Effector memory CD4-positive, alpha-beta T cell (primary cell): ENCODE results near the gene OR52E4.

ENCODE experiments used
- DNase-seq, 3 donors: peaks; one replicate each; pipeline ENCODE4 v3.0.0-alpha.2; 2020
- H3K27ac ChIP-seq: 2 replicates; pipeline ENCODE4 v1.7.0; 2013; ENCODE audit warnings: mild to moderate bottlenecking, low read length, moderate library complexity; ENCODE audit not compliant: insufficient read depth, poor library complexity, severe bottlenecking
- H3K27me3 ChIP-seq: replicated peaks from 2 replicates; pipeline ENCODE4 v1.7.0; 2013; ENCODE audit warnings: mild to moderate bottlenecking, low read length; ENCODE audit not compliant: insufficient read depth, control insufficient read depth, poor library complexity, severe bottlenecking
- H3K36me3 ChIP-seq: 2 replicates; pipeline ENCODE4 v1.7.0; 2013; ENCODE audit warnings: mild to moderate bottlenecking, low read length, moderate library complexity; ENCODE audit not compliant: control insufficient read depth, insufficient read depth
- H3K4me1 ChIP-seq: 2 replicates; pipeline ENCODE4 v1.7.0; 2013; ENCODE audit warnings: low read length, mild to moderate bottlenecking; ENCODE audit not compliant: control insufficient read depth, insufficient read depth, poor library complexity, severe bottlenecking
- H3K4me3 ChIP-seq: 2 replicates; pipeline ENCODE4 v1.7.0; 2013; ENCODE audit warnings: low read length, low read depth, mild to moderate bottlenecking; ENCODE audit not compliant: insufficient read depth, poor library complexity, severe bottlenecking
- H3K9me3 ChIP-seq: 2 replicates; pipeline ENCODE4 v1.7.0; 2013; ENCODE audit warnings: mild to moderate bottlenecking, low read length, moderate library complexity; ENCODE audit not compliant: control insufficient read depth

Gene OR52E4

DNA sequence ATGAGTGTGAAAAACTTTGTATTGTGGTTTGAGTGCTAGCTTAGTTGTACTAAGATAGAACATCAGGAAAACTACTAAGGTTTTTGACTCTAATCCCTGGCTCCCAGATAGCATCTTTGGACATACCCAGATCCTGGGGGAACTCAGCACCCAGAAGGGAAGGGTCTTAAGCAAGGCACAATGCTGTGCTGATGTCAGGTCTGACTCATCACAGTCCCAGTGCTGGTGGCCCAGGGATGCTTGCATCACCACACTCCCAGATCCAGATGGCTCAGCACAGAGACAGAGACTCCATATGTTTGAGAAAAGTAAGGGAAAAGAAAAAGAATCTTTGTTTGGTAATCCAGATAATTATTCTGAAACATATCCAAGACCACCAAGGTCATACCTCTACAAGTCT lies 43.4 kb downstream of the OR52E4 start:
- no peak overlapping the region for H3K4me3 ChIP-seq
- no peaks in the 10 kb centered on the region for H3K36me3 ChIP-seq
- no peaks in the 10 kb centered on the region for H3K27me3 ChIP-seq
- H3K4me1 ChIP-seq = no peaks in the 10 kb centered on the region
- H3K9me3 ChIP-seq = no peaks in the 10 kb centered on the region
- H3K27ac ChIP-seq = no peak overlapping the region
- no peak for DNase-seq

DNA sequence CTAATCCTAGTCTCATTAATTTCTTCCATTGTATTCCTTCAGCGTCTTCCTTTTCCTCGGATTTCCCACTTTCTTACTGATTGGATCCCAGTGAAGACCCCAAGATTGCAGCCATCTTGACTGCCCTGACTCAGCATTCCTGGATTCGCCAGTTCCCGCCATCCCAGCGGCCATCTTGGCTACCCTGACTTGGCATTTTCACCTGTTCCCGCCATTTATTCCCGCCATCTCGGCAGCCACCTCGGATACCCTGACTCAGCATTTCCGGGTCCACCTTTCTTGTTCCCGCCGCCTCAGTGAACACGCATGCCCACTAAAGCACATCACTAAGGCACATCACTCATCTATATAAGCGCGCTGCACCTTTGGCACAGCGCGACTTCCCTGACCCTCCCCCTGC lies 47.8 kb downstream of the OR52E4 start:
- Histone ChIP-seq H3K9me3 (no peaks in the 10 kb centered on the region), H3K36me3 (no peaks in the 10 kb centered on the region), H3K27me3 (no peaks in the 10 kb centered on the region), H3K4me3 (no peak overlapping the region), H3K4me1 (no peaks in the 10 kb centered on the region), H3K27ac (no peak overlapping the region)
- no peak for DNase-seq

DNA sequence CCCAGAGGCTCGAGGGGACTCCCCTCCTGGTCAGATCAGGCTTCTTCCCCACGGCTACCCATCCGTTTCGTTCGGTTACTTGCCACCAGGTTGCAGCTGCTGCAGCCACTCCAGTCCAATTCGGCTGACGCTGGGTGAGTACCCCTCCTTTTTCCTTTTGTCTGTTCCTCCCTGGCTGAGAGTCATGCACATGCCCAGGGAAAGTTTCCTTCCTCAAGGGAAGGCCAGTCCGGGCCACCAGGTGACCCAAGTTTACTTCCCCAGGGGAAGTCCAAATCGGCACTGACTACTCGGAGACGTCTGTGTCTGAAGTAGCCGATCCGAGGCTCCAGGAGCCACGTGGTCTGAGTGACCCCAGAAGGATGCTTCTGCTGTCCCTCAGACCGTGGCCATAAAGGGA lies 48.4 kb downstream of the OR52E4 start:
- no peak for DNase-seq
- Histone ChIP-seq H3K9me3 (no peaks in the 10 kb centered on the region), H3K4me3 (no peak overlapping the region)

DNA sequence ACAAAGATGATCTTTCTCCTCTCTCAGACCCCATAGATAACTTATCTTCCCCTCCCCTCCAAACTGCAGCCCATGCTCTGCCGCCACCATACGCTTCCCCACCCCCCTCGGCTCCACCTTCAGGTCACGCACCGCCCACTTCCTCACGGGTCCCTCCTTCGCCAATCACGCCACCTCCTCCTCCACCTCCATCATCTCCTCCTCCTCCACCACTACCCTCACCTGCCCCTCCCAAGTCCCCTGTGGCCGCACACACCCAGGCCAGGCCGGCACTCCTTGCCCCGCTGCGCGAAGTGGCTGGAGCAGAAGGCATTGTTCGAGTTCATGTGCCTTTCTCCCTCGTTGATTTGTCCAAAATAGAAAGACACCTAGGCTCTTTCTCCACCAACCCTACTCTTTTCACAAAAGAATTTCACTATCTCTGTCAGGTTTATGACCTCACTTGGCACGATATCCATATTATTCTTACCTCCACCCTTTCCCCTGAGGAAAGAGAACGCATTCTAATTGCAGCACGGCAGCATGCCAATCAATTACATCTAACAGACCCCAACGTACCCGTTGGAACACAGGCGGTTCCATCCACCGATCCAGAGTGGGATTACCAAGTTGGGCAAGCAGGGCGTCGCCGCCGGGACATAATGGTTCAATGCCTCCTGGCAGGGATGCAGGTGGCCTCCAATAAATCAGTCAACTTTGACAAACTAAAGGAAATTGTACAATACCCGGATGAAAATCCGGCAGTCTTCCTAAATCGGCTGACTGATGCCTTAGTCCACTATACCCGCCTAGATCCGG lies 49.3 kb downstream of the OR52E4 start:
- Histone ChIP-seq H3K4me1 (no peaks in the 10 kb centered on the region), H3K4me3 (no peak overlapping the region), H3K27ac (no peak overlapping the region), H3K27me3 (no peaks in the 10 kb centered on the region), H3K36me3 (no peaks in the 10 kb centered on the region), H3K9me3 (no peaks in the 10 kb centered on the region)
- no peak for DNase-seq

More for the DNA sequence above, 48.4 kb downstream of the OR52E4 start:
- no peaks in the 10 kb centered on the region for H3K27me3 ChIP-seq
- no peaks in the 10 kb centered on the region for H3K4me1 ChIP-seq
- no peaks in the 10 kb centered on the region for H3K36me3 ChIP-seq
- no peak overlapping the region for H3K27ac ChIP-seq

DNA sequence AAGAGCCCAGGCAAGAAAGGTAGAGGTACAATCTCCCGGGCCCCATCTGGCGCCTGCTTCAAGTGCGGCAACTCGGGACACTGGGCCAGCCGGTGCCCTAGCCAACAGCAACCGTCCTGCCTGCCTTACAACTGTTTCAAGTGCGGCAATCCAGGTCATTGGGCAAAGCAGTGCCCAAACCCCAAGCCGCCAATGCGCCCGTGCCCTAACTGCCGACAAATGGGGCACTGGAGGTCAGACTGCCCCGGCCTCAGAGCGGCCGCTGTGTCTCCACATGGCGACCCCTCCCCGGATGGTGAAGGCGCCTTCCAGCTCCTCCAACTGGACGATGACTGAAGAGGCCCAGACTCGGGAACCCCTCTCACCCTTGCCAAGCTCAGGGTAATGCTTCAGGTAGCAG lies 50.2 kb downstream of the OR52E4 start:
- Histone ChIP-seq H3K27ac (no peak overlapping the region), H3K9me3 (no peaks in the 10 kb centered on the region), H3K27me3 (no peaks in the 10 kb centered on the region), H3K36me3 (no peaks in the 10 kb centered on the region), H3K4me3 (no peak overlapping the region), H3K4me1 (no peaks in the 10 kb centered on the region)
- DNase-seq = no peak

DNA sequence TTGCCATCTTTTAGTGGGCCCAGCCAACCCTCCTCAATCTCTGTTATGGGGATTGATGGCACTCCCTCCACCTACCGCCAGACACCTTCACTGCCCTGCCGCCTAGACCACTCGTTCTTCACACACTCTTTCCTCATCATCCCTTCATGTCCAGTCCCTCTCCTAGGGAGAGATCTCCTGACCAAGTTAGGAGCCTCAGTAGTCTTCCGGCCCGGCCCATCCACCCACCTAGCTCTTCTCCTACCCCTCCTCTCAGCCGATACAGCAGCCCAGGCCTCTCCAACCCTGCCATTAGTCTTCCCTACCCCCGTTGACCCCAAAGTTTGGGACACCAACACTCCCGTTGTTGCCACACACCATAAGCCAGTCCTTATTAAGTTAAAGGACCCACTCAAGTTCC lies 50.6 kb downstream of the OR52E4 start:
- no peak overlapping the region for H3K27ac ChIP-seq
- no peak overlapping the region for H3K4me3 ChIP-seq
- H3K27me3 ChIP-seq = no peaks in the 10 kb centered on the region
- DNase-seq = no peak
- H3K4me1 ChIP-seq = no peaks in the 10 kb centered on the region
- H3K36me3 ChIP-seq = no peaks in the 10 kb centered on the region
- H3K9me3 ChIP-seq = no peaks in the 10 kb centered on the region

DNA sequence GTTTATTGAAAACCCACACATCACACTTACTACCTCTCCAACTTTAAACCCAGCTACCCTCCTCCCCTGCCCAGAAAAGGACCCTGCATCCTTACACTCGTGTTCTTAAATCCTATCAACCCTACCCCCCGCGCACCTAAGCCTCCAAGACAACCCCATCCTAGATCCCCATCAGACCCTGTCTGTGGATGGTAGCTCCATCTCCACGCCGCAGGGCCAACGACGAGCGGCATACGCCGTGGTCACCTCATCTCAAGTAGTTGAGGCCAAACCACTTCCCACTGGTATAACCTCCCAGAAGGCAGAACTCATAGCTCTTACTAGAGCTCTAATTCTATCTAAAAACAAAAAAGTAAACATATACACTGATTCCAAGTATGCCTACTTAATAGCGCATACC lies 52.2 kb downstream of the OR52E4 start:
- Histone ChIP-seq H3K9me3 (no peaks in the 10 kb centered on the region), H3K27me3 (no peaks in the 10 kb centered on the region), H3K4me1 (no peaks in the 10 kb centered on the region), H3K27ac (no peak overlapping the region), H3K36me3 (no peaks in the 10 kb centered on the region), H3K4me3 (no peak overlapping the region)
- no peak for DNase-seq

DNA sequence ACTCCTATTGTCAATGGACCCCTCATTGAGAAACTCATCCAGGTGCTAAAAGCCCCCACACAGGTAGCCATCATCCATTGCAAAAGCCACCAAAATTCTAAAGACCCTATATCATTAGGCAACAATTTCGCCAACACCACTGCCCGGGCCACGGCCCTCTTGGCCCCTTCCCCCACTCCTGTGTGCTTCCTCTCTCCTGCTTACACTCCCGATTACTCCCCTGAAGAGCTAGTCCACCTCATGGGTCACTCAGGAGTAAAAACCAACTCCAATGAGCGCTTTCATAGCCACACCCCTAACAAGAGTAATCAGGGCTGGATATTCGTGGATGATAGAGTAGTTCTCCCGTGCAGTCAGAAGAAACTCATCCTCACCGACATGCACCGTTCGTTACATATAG lies 52.7 kb downstream of the OR52E4 start:
- H3K4me1 ChIP-seq = no peaks in the 10 kb centered on the region
- H3K9me3 ChIP-seq = no peaks in the 10 kb centered on the region

More for the DNA sequence above, 52.7 kb downstream of the OR52E4 start:
- H3K27me3 ChIP-seq = no peaks in the 10 kb centered on the region
- no peaks in the 10 kb centered on the region for H3K36me3 ChIP-seq
- no peak overlapping the region for H3K27ac ChIP-seq
- no peak overlapping the region for H3K4me3 ChIP-seq
- no peak for DNase-seq
